Loucy (cell line): ENCODE measurements around the gene PLET1.

Experiments
- H2AFZ ChIP-seq: fragments of 200-600 bp; sonication (generic); 2 replicates; pipeline ENCODE4 v1.6.0; 2016; ENCODE audit warnings: antibody characterized with exemption, mild to moderate bottlenecking, low read length, moderate library complexity
- H3F3A ChIP-seq: fragments of 200-600 bp; 2 replicates; pipeline ENCODE4 v1.6.0; 2016; ENCODE audit warnings: antibody characterized with exemption, low read depth, mild to moderate bottlenecking
- H3K27me3 ChIP-seq: fragments of 200-600 bp; sonication (generic); 2 replicates; pipeline ENCODE4 v1.6.1; 2014; ENCODE audit warnings: low read length, mild to moderate bottlenecking; ENCODE audit not compliant: insufficient read depth, poor library complexity, severe bottlenecking
- H3K36me3 ChIP-seq: fragments of 200-600 bp; sonication (generic); 2 replicates; pipeline ENCODE4 v1.6.1; 2016; ENCODE audit warnings: low read length; ENCODE audit not compliant: insufficient read depth
- H3K4me1 ChIP-seq: fragments of 200-600 bp; sonication (generic); 2 replicates; pipeline ENCODE4 v1.5.1; 2014; ENCODE audit warnings: low read length, mild to moderate bottlenecking; ENCODE audit not compliant: insufficient read depth, poor library complexity, severe bottlenecking
- H3K4me2 ChIP-seq: fragments of 200-600 bp; sonication (generic); 2 replicates; pipeline ENCODE4 v1.6.0; 2014; ENCODE audit warnings: antibody characterized with exemption, low read length, low read depth, mild to moderate bottlenecking; ENCODE audit not compliant: poor library complexity, severe bottlenecking
- H3K4me3 ChIP-seq: fragments of 200-600 bp; sonication (generic); 2 replicates; pipeline ENCODE4 v1.5.1; 2014; ENCODE audit warnings: low read length, mild to moderate bottlenecking, mixed read lengths; ENCODE audit not compliant: poor library complexity, severe bottlenecking
- H3K79me2 ChIP-seq: fragments of 200-600 bp; sonication (generic); 2 replicates; pipeline ENCODE4 v1.6.1; 2014; ENCODE audit warnings: low read length; ENCODE audit not compliant: insufficient read depth
- H3K9ac ChIP-seq: fragments of 200-600 bp; sonication (generic); 2 replicates; pipeline ENCODE4 v1.6.0; 2014; ENCODE audit warnings: mild to moderate bottlenecking, low read depth, low read length, moderate library complexity; ENCODE audit not compliant: poor library complexity, severe bottlenecking
- H3K9me2 ChIP-seq: fragments of 200-600 bp; sonication (generic); replicated peaks from 2 replicates; pipeline ENCODE4 v1.6.1; 2016; ENCODE audit warnings: low read depth, low read length, mixed read lengths
- H3K9me3 ChIP-seq: fragments of 200-600 bp; sonication (generic); 2 replicates; pipeline ENCODE4 v1.6.1; 2014; ENCODE audit warnings: mild to moderate bottlenecking, antibody characterized with exemption, low read length, low read depth; ENCODE audit not compliant: insufficient read depth
- H4K20me1 ChIP-seq: fragments of 200-600 bp; sonication (generic); 2 replicates; pipeline ENCODE4 v1.6.0; 2014; ENCODE audit warnings: antibody characterized with exemption, low read length, mild to moderate bottlenecking; ENCODE audit not compliant: insufficient read depth, poor library complexity, severe bottlenecking
- CTCF ChIP-seq: fragments of 200-600 bp; sonication (generic); conservative IDR thresholded peaks from 2 replicates; pipeline ENCODE4 v1.5.1; 2014; ENCODE audit warnings: mild to moderate bottlenecking, antibody characterized with exemption, low read length
- EZH2phosphoT487 ChIP-seq: fragments of 200-600 bp; IDR thresholded peaks from 2 replicates; pipeline ENCODE4 v1.6.1; 2018; ENCODE audit warnings: antibody characterized with exemption, mild to moderate bottlenecking, moderate library complexity, borderline replicate concordance

Gene PLET1

GRCh38 chr11:112274007-112274783 lies 13.5 kb upstream of the PLET1 start:
- H3F3A ChIP-seq: no peaks in the 10 kb centered on the region
- no peak overlapping the region for H3K4me2 ChIP-seq
- no peak overlapping the region for H3K9ac ChIP-seq
- H3K9me3 ChIP-seq: no peaks in the 10 kb centered on the region
- no peak overlapping the region for H2AFZ ChIP-seq
- no peaks in the 10 kb centered on the region for H4K20me1 ChIP-seq
- no peaks in the 10 kb centered on the region for H3K36me3 ChIP-seq
- no peaks in the 10 kb centered on the region for H3K79me2 ChIP-seq
- H3K4me3 ChIP-seq: no peak overlapping the region
- no peak for TF ChIP-seq EZH2phosphoT487
- no peak for TF ChIP-seq CTCF
- no peaks in the 10 kb centered on the region for H3K27me3 ChIP-seq
- no peaks in the 10 kb centered on the region for H3K9me2 ChIP-seq
- H3K4me1 ChIP-seq: peaks cover 5% of the 10 kb centered on the region

- no peaks in the 10 kb centered on the region for H3K27me3 ChIP-seq
- no peak overlapping the region for H3K9ac ChIP-seq
- no peaks in the 10 kb centered on the region for H3K36me3 ChIP-seq
- peaks cover 5% of the 10 kb centered on the region for H3K4me1 ChIP-seq
- H2AFZ ChIP-seq: no peak overlapping the region
- no peaks in the 10 kb centered on the region for H3F3A ChIP-seq
- H3K9me2 ChIP-seq: no peaks in the 10 kb centered on the region
- H3K4me3 ChIP-seq: no peak overlapping the region
- H3K9me3 ChIP-seq: no peaks in the 10 kb centered on the region
- no peak overlapping the region for H3K4me2 ChIP-seq
- TF ChIP-seq CTCF: no peak
- no peaks in the 10 kb centered on the region for H4K20me1 ChIP-seq
- no peaks in the 10 kb centered on the region for H3K79me2 ChIP-seq
These were observed 12.4 kb upstream of the PLET1 start for GRCh38 chr11:112273066-112273465.

GRCh38 chr11:112271242-112271641 lies 10.6 kb upstream of the PLET1 start:
- Histone ChIP-seq H3K4me2 (no peak overlapping the region), H3K79me2 (no peaks in the 10 kb centered on the region), H4K20me1 (no peaks in the 10 kb centered on the region), H3K36me3 (no peaks in the 10 kb centered on the region), H3K27me3 (no peaks in the 10 kb centered on the region), H3K9ac (no peak overlapping the region), H3K9me3 (no peaks in the 10 kb centered on the region), H3K9me2 (no peaks in the 10 kb centered on the region), H3K4me3 (no peak overlapping the region), H3F3A (no peaks in the 10 kb centered on the region), H2AFZ (no peak overlapping the region), H3K4me1 (no peaks in the 10 kb centered on the region)
- TF ChIP-seq CTCF (no peak), EZH2phosphoT487 (no peak)
